ENCODE measurements around the gene GSTA5.

- TF ChIP-seq CTCF (IDR thresholded peaks at IDR 0.05), result no peak
- no peak for TF ChIP-seq POLR2AphosphoS5 (IDR thresholded peaks at IDR 0.05)
Observed at GRCh38 chr6:52788478-52788877, 52.1 kb downstream of the GSTA5 start.
